ENCODE results near the gene TTC22. TPM values are rescaled to one million over a fixed set of nuclear protein-coding genes. Genes with fewer than 3 reads are reported as not detected.

The TTC22 gene
- total RNA-seq, 1 donor from 2014 or later: 2.4 TPM

- DNase-seq (ENCODE audit: low spot score, unreplicated experiment): no peak
- Mint-ChIP-seq H3K4me3 (ENCODE audit: low read depth) (no peak overlapping the region), H3K36me3 (ENCODE audit: insufficient read depth) (no peaks in the 10 kb centered on the region), H3K27me3 (peaks cover 18% of the 10 kb centered on the region), H3K27ac (no peak overlapping the region), H3K4me1 (ENCODE audit: low read depth) (peaks cover 1% of the 10 kb centered on the region), H3K9me3 (ENCODE audit: low read depth) (no peaks in the 10 kb centered on the region)
- no peak for TF ChIP-seq CTCF (IDR thresholded peaks at IDR 0.05; ENCODE audit: unreplicated experiment)
Observed at GRCh38 chr1:54806931-54807611, 5.9 kb upstream of the TTC22 start.

- H3K36me3 Mint-ChIP-seq (ENCODE audit: insufficient read depth): no peaks in the 10 kb centered on the region
- no peak overlapping the region for H3K4me3 Mint-ChIP-seq (ENCODE audit: low read depth)
- no peak for DNase-seq (ENCODE audit: low spot score, unreplicated experiment)
- no peak for TF ChIP-seq CTCF (IDR thresholded peaks at IDR 0.05; ENCODE audit: unreplicated experiment)
- H3K4me1 Mint-ChIP-seq (ENCODE audit: low read depth): peaks cover 1% of the 10 kb centered on the region
- H3K9me3 Mint-ChIP-seq (ENCODE audit: low read depth): no peaks in the 10 kb centered on the region
- no peak overlapping the region for H3K27ac Mint-ChIP-seq
- peaks cover 19% of the 10 kb centered on the region for H3K27me3 Mint-ChIP-seq
Observed at GRCh38 chr1:54805981-54806381, 4.9 kb upstream of the TTC22 start.

GRCh38 chr1:54805466-54805865, 4.3 kb upstream of the TTC22 start:
- Mint-ChIP-seq H3K27ac (no peak overlapping the region), H3K9me3 (ENCODE audit: low read depth) (no peaks in the 10 kb centered on the region), H3K4me1 (ENCODE audit: low read depth) (peaks cover 1% of the 10 kb centered on the region), H3K4me3 (ENCODE audit: low read depth) (no peak overlapping the region), H3K27me3 (peaks cover 16% of the 10 kb centered on the region), H3K36me3 (ENCODE audit: insufficient read depth) (no peaks in the 10 kb centered on the region)
- DNase-seq (ENCODE audit: low spot score, unreplicated experiment): no peak
- no peak for TF ChIP-seq CTCF (IDR thresholded peaks at IDR 0.05; ENCODE audit: unreplicated experiment)

GRCh38 chr1:54804471-54805132, 3.5 kb upstream of the TTC22 start:
- no peak for DNase-seq (ENCODE audit: low spot score, unreplicated experiment)
- Mint-ChIP-seq H3K27ac (no peak overlapping the region), H3K36me3 (ENCODE audit: insufficient read depth) (no peaks in the 10 kb centered on the region), H3K27me3 (peaks cover 21% of the 10 kb centered on the region), H3K4me1 (ENCODE audit: low read depth) (no peaks in the 10 kb centered on the region), H3K4me3 (ENCODE audit: low read depth) (no peak overlapping the region), H3K9me3 (ENCODE audit: low read depth) (no peaks in the 10 kb centered on the region)
- TF ChIP-seq CTCF (IDR thresholded peaks at IDR 0.05; ENCODE audit: unreplicated experiment): no peak

GRCh38 chr1:54803761-54804470, 2.8 kb upstream of the TTC22 start:
- Mint-ChIP-seq H3K27ac (no peak overlapping the region), H3K4me1 (ENCODE audit: low read depth) (no peaks in the 10 kb centered on the region), H3K9me3 (ENCODE audit: low read depth) (no peaks in the 10 kb centered on the region), H3K36me3 (ENCODE audit: insufficient read depth) (no peaks in the 10 kb centered on the region), H3K4me3 (ENCODE audit: low read depth) (no peak overlapping the region), H3K27me3 (peaks cover 27% of the 10 kb centered on the region)
- no peak for TF ChIP-seq CTCF (IDR thresholded peaks at IDR 0.05; ENCODE audit: unreplicated experiment)
- DNase-seq (ENCODE audit: low spot score, unreplicated experiment): no peak

All from progenitor cell of endocrine pancreas (in vitro differentiated cells).